Mesendoderm (in vitro differentiated cells): ENCODE measurements around the gene TBP.
"Not testable (repeated sequence)": the region's sequence is repeated elsewhere in the genome, so short reads cannot be mapped to it uniquely, and the experiment has no call there.

Experiments used
- DNase-seq: peaks from one replicate; pipeline ENCODE4 v3.0.0; 2013
- H2AK5ac ChIP-seq: 2 replicates; pipeline ENCODE4 v1.6.1; 2013; ENCODE audit warnings: low read length, inconsistent platforms
- H2BK120ac ChIP-seq: 2 replicates; pipeline ENCODE4 v1.6.1; 2013; ENCODE audit warnings: low read depth, mild to moderate bottlenecking, low read length, moderate library complexity, mixed read lengths
- H2BK15ac ChIP-seq: replicated peaks from 2 replicates; pipeline ENCODE4 v1.6.1; 2013; ENCODE audit warnings: low read depth, mild to moderate bottlenecking, moderate library complexity
- H2BK5ac ChIP-seq: 2 replicates; pipeline ENCODE4 v1.6.1; 2013; ENCODE audit warnings: low read length, inconsistent platforms
- H3K18ac ChIP-seq: 2 replicates; pipeline ENCODE4 v1.6.1; 2013; ENCODE audit warnings: mild to moderate bottlenecking, low read length, mixed read lengths
- H3K23ac ChIP-seq: one replicate; pipeline ENCODE4 v1.6.1; 2013; ENCODE audit warnings: low read length
- H3K27ac ChIP-seq: 2 replicates; pipeline ENCODE4 v1.5.1; 2013; ENCODE audit warnings: low read depth, mild to moderate bottlenecking, inconsistent platforms, low read length, moderate library complexity
- H3K27me3 ChIP-seq: 2 replicates; pipeline ENCODE4 v1.6.1; 2013; ENCODE audit warnings: low read length, control low read depth, mild to moderate bottlenecking, inconsistent platforms; ENCODE audit not compliant: insufficient read depth, poor library complexity
- H3K36me3 ChIP-seq: 2 replicates; pipeline ENCODE4 v1.6.1; 2013; ENCODE audit warnings: low read length, inconsistent platforms; ENCODE audit not compliant: control insufficient read depth, insufficient read depth
- H3K4ac ChIP-seq: one replicate; pipeline ENCODE4 v1.6.1; 2013; ENCODE audit warnings: low read depth, mild to moderate bottlenecking, low read length, moderate library complexity
- H3K4me1 ChIP-seq: 2 replicates; pipeline ENCODE4 v1.6.1; 2013; ENCODE audit warnings: low read depth, low read length, inconsistent platforms; ENCODE audit not compliant: control insufficient read depth
- H3K4me2 ChIP-seq: 2 replicates; pipeline ENCODE4 v1.6.1; 2013; ENCODE audit warnings: low read length
- H3K4me3 ChIP-seq: 2 replicates; pipeline ENCODE4 v1.5.1; 2013; ENCODE audit warnings: mild to moderate bottlenecking, low read length
- H3K56ac ChIP-seq: one replicate; pipeline ENCODE4 v1.6.1; 2013; ENCODE audit warnings: low read length
- H3K79me1 ChIP-seq: 2 replicates; pipeline ENCODE4 v1.6.1; 2013; ENCODE audit warnings: low read length, inconsistent platforms
- H3K79me2 ChIP-seq: 2 replicates; pipeline ENCODE4 v1.6.1; 2013; ENCODE audit warnings: mild to moderate bottlenecking, low read length; ENCODE audit not compliant: control insufficient read depth, insufficient read depth
- H3K9ac ChIP-seq: 2 replicates; pipeline ENCODE4 v1.6.1; 2013; ENCODE audit warnings: low read length, inconsistent platforms
- H4K5ac ChIP-seq: one replicate; pipeline ENCODE4 v1.6.1; 2013; ENCODE audit warnings: low read length
- H4K8ac ChIP-seq: one replicate; pipeline ENCODE4 v1.6.1; 2013; ENCODE audit warnings: low read depth, mild to moderate bottlenecking, control low read depth, low read length, moderate library complexity
- WGBS: extraction: QIAGEN DNeasy Blood & Tissue Kit; methylation state at CpG from one replicate; pipeline ENCODE4 v1.1.7; 2013; ENCODE audit warnings: low lambda C conversion rate, missing lambda C conversion rate; ENCODE audit not compliant: insufficient coverage; ENCODE audit errors: extremely low coverage; 5-methylcytosine and 5-hydroxymethylcytosine counted together

TBP gene

GRCh38 chr6:170616020-170616554 is 61.9 kb downstream of the TBP start:
- not testable (repeated sequence) for DNase-seq, H3K9ac ChIP-seq

More at GRCh38 chr6:170616020-170616554, 61.9 kb downstream of the TBP start:
- H3K36me3 ChIP-seq, H2AK5ac ChIP-seq, H3K27ac ChIP-seq, H2BK120ac ChIP-seq, H2BK15ac ChIP-seq, H4K8ac ChIP-seq, H3K56ac ChIP-seq, H2BK5ac ChIP-seq, H3K79me1 ChIP-seq, H3K79me2 ChIP-seq, H3K18ac ChIP-seq, H3K4me2 ChIP-seq, H3K27me3 ChIP-seq, H3K4ac ChIP-seq, H3K23ac ChIP-seq, H3K4me1 ChIP-seq, H4K5ac ChIP-seq, H3K4me3 ChIP-seq: not testable (repeated sequence)
- WGBS: no CpG with 5 or more reads among the region's 1 CpG
